GM06990 (cell line): Measurements from ENCODE around the gene DUSP28.

Source experiments
- DNase-seq: peaks from one replicate; pipeline ENCODE4 v3.0.0-alpha.2; 2011; ENCODE audit not compliant: insufficient read length; ENCODE audit errors: extremely low read depth
- H3K27me3 ChIP-seq: replicated peaks from 2 replicates; pipeline ENCODE4 v1.6.0; 2011; ENCODE audit warnings: low read length; ENCODE audit not compliant: control insufficient read depth, insufficient read depth
- H3K36me3 ChIP-seq: 2 replicates; pipeline ENCODE4 v1.5.1; 2011; ENCODE audit warnings: low read length; ENCODE audit not compliant: control insufficient read depth, insufficient read depth
- H3K4me3 ChIP-seq: replicated peaks from 2 replicates; pipeline ENCODE4 v1.5.1; 2011; ENCODE audit warnings: low read depth, mild to moderate bottlenecking, control low read depth, low read length
- CTCF ChIP-seq: IDR thresholded peaks from 2 replicates; pipeline ENCODE4 v1.5.1; 2011; ENCODE audit warnings: low read length, control low read depth, mild to moderate bottlenecking, inconsistent platforms; ENCODE audit not compliant: insufficient read depth, poor library complexity, severe bottlenecking

The DUSP28 gene

GRCh38 chr2:240539906-240540305 lies 20.3 kb upstream of the DUSP28 start:
- no peaks in the 10 kb centered on the region for H3K27me3 ChIP-seq
- TF ChIP-seq CTCF, result no peak
- H3K36me3 ChIP-seq, result peaks cover 3% of the 10 kb centered on the region
- no peak for DNase-seq
- no peak overlapping the region for H3K4me3 ChIP-seq

GRCh38 chr2:240551288-240551687 lies 8.9 kb upstream of the DUSP28 start:
- Histone ChIP-seq H3K27me3 (no peaks in the 10 kb centered on the region), H3K36me3 (peaks cover 6% of the 10 kb centered on the region), H3K4me3 (no peak overlapping the region)
- TF ChIP-seq CTCF, result no peak
- no peak for DNase-seq

GRCh38 chr2:240551811-240552210 lies 8.3 kb upstream of the DUSP28 start:
- Histone ChIP-seq H3K27me3 (no peaks in the 10 kb centered on the region), H3K36me3 (peaks cover 6% of the 10 kb centered on the region), H3K4me3 (no peak overlapping the region)
- TF ChIP-seq CTCF, result no peak
- DNase-seq, result no peak

GRCh38 chr2:240553956-240554480 lies 6.1 kb upstream of the DUSP28 start:
- Histone ChIP-seq H3K27me3 (no peaks in the 10 kb centered on the region), H3K36me3 (peaks cover 6% of the 10 kb centered on the region), H3K4me3 (no peak overlapping the region)
- no peak for DNase-seq
- no peak for TF ChIP-seq CTCF

GRCh38 chr2:240554767-240555493 lies 5.2 kb upstream of the DUSP28 start:
- no peak for TF ChIP-seq CTCF

More at GRCh38 chr2:240554767-240555493, 5.2 kb upstream of the DUSP28 start:
- Histone ChIP-seq H3K4me3 (no peak overlapping the region), H3K36me3 (peaks cover 6% of the 10 kb centered on the region), H3K27me3 (no peaks in the 10 kb centered on the region)
- DNase-seq, result no peak
